Kidney capillary endothelial cell (primary cell): ENCODE measurements around the gene BOD1.
"Not testable (repeated sequence)": the region's sequence is repeated elsewhere in the genome, so short reads cannot be mapped to it uniquely, and the experiment has no call there.

Source experiments
- DNase-seq: peaks from one replicate; pipeline ENCODE4 v3.0.0-alpha.2; 2018; ENCODE audit warnings: low spot score

The BOD1 gene

DNA sequence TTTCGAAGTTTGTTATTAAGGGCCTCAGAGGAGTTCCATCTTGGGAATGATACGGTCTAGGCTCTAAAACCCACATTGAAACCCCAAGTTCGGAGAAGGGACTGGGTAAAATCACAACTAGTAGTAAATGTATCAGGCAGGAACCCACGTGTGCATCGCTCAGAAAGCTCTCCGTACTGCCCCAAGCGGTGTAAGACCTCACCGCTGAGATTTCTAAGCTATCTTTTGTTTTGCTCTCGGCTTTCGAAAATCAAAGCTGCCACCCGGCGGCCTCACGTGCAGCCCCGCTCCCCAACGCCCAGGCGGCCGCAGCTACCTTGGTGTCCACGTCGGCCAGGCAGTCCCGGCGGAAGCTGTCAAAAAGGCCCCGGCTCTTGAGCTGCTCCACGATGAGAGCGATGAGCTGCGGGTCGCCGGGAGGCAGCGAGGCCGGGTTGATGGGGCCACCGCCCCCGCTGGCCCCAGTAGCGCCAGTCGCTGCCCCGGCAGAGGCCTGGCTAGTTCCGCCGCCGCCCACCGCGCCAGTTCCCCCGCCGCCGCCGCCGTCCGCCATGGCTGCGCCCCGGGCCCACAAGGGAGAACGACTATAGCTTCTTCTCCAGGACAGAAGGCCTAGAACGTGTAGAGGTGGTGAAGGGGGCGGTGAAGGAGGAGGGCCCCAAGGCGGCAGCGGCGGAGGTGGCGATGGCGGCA is 420 bp downstream of the BOD1 start:
- DNase-seq: peak; percentile 69

- no peak for DNase-seq
These were observed 1.9 kb downstream of the BOD1 start for GRCh38 chr5:173614591-173614990.

- no peak for DNase-seq
These were observed 2.9 kb downstream of the BOD1 start for GRCh38 chr5:173613433-173614159.

- no peak for DNase-seq
These were observed 3.5 kb downstream of the BOD1 start for GRCh38 chr5:173612948-173613347.

- no peak for DNase-seq
These were observed 4.7 kb downstream of the BOD1 start for GRCh38 chr5:173611706-173612105.

- no peak for DNase-seq
These were observed 12.3 kb downstream of the BOD1 start for GRCh38 chr5:173604141-173604540.

DNA sequence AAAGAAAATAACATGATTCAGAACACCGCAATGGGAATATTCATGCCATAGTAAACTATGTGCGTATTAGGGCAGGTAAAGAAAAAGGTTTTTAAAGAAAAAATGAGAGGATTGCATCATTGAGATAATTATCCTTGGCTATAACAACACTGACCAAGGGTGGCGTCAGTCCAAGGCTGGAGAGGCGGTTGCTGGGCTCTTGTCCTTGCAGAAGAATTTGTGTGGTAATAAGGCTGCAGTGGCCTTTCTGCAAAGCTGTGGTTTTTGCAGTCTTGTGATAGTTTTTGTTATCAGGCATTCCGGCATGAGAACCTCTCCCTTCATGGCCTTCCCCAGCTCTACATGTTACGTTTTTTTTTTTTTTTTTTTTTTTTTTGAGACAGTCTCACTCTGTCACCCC is 14.0 kb downstream of the BOD1 start:
- DNase-seq: no peak

DNA sequence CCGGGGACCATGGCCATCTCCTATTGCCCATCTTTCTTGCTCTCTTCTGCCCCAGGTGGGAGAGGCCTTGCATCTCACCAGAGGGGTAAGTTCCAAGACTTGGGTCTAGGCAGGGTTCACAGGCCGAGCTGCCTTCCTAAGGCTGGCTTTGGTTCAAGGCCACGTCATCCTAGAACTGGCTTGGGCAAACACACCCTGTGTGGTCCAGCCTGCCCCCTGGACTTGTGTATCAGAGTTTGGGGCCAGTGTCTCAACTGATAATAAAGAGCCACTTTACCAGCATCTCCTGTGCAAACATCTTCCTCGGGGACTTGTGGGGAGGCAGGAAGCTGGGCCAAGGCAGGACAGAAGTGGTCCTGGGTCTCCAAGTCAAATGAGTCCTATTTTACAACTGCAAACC is 17.8 kb downstream of the BOD1 start:
- DNase-seq: no peak

DNA sequence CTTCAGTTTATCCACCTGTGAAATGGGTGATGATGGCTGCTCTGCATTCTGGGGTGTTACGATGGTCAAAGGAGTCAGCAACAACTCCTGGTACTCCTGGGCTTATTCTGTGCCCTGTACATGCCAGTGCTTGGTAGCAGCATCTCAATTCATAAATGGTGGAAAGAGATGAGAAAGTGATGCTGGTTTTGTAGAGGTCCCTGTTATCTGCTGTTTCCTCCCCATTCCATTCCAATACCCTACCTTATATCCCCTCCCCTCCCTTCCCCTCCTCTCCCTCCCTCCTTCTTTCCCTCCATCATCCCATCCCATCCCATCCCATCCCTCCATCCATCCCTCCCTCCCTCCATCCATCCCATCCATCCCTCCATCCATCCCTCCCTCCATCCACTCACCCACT is 19.1 kb downstream of the BOD1 start:
- no peak for DNase-seq

GRCh38 chr5:173595841-173596240 is 20.6 kb downstream of the BOD1 start:
- DNase-seq: no peak

DNA sequence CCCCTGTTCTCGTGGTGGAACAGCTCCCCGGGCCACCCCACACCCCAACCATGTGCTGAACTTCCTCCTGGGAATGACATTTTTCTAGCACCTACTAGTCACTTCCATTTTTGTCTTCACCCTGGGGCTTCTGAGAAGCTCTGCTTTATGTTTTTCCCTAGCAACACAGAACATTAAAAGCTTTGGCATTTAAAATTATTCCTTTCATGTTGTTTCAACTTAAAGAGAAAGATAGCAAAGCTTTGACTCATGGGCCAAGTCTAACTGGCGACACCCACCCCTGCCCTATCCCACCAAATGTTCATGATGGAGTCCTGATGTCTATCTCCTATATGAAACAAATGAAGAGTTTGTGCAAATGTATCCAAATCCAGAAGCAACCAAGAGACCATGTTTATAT is 22.4 kb downstream of the BOD1 start:
- no peak for DNase-seq

GRCh38 chr5:173592050-173592669 is 24.3 kb downstream of the BOD1 start:
- peak; percentile 28 for DNase-seq

- DNase-seq: no peak
These were observed 25.4 kb downstream of the BOD1 start for GRCh38 chr5:173591056-173591514.

DNA sequence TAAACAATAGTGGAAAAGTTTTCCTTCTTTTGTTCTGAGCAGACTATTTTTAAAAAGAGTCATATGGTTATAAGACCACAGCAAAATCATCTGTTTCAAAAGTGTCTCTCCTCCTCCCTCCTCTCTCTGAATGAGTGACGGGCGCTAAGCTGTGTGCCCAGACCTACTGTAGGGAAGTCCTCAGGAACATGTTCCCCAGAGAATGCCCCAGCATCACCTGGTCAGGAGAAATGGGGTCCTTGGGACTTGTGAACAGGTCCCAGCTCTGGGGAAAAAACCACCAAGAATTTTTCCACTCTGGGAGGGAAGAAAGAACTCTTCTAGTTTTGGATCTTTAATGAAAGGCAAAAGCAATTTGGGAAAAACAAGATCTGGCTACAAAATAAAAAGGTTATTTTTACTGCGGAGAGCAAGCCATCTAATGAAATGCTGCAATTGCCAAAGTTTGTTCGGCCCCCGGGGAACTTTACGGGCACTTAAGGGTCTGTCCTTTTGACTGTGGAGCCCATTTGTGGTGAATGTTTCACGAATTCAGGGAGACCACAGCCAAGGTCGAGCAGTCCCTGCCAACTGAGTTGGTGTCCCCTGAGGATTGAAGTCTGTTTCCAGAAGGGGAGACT is 25.9 kb downstream of the BOD1 start:
- no peak for DNase-seq

- not testable (repeated sequence) for DNase-seq
These were observed 30.3 kb downstream of the BOD1 start for GRCh38 chr5:173586133-173586532.

DNA sequence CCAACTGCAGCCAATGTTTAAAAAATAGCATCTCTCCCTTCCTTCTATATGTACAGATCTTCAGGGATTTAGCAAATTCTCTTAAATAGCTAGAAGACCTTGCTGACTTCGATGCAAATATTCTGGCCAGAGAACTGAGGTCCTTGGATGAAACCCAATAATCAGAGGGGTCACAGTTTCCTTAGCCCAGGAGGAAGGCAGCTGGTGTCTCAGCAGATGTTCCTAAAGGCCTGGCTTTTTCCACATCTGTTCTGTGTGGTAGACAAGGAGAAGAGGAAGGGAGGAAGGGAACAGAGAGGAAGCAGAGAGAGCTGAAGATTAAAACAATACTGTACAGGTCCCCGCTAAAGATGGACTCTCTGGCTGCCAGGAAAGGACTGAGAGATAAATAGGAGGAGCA is 33.1 kb downstream of the BOD1 start:
- no peak for DNase-seq

- DNase-seq: no peak
These were observed 34.0 kb downstream of the BOD1 start for GRCh38 chr5:173582216-173583111.

- peak; percentile 16 for DNase-seq
These were observed 34.8 kb downstream of the BOD1 start for GRCh38 chr5:173581408-173582215.

GRCh38 chr5:173578947-173579615 is 37.4 kb downstream of the BOD1 start:
- DNase-seq: no peak

- DNase-seq: no peak
These were observed 38.6 kb downstream of the BOD1 start for GRCh38 chr5:173577817-173578216.
